Endodermal cell (in vitro differentiated cells): Measurements from ENCODE around the gene HS6ST1. TPM values are rescaled to one million over a fixed set of nuclear protein-coding genes. Genes with fewer than 3 reads are reported as not detected.

Experiments used
- DNase-seq: peaks from one replicate; pipeline ENCODE4 v3.0.0-alpha.2; 2017
- H3K27ac ChIP-seq: 2 replicates; pipeline ENCODE4 v1.5.1; 2013; ENCODE audit warnings: mild to moderate bottlenecking, low read depth, low read length, moderate library complexity
- H3K27me3 ChIP-seq: 2 replicates; pipeline ENCODE4 v1.6.1; 2013; ENCODE audit warnings: mild to moderate bottlenecking, low read length, moderate library complexity; ENCODE audit not compliant: insufficient read depth, control insufficient read depth, poor library complexity, severe bottlenecking
- H3K36me3 ChIP-seq: 2 replicates; pipeline ENCODE4 v1.7.0; 2013; ENCODE audit warnings: mild to moderate bottlenecking, low read length, moderate library complexity; ENCODE audit not compliant: control insufficient read depth, insufficient read depth
- H3K4me1 ChIP-seq: one replicate; pipeline ENCODE4 v1.7.0; 2013; ENCODE audit warnings: low read length; ENCODE audit not compliant: control insufficient read depth, insufficient read depth
- H3K4me3 ChIP-seq: 2 replicates; pipeline ENCODE4 v1.5.1; 2013; ENCODE audit warnings: mild to moderate bottlenecking, low read length, moderate library complexity
- H3K9ac ChIP-seq: 2 replicates; pipeline ENCODE4 v1.6.1; 2013; ENCODE audit warnings: mild to moderate bottlenecking, low read length, moderate library complexity; ENCODE audit not compliant: poor library complexity, severe bottlenecking; ENCODE audit errors: extremely low read depth
- H3K9me3 ChIP-seq: 2 replicates; pipeline ENCODE4 v1.6.1; 2013; ENCODE audit warnings: mild to moderate bottlenecking, low read length, moderate library complexity; ENCODE audit not compliant: control insufficient read depth
- H3K27ac Mint-ChIP-seq: 2 replicates; pipeline ENCODE4 v1.8.0; 2020; ENCODE audit warnings: mixed read lengths
- H3K27me3 Mint-ChIP-seq: 2 replicates; pipeline ENCODE4 v1.8.0; 2021; ENCODE audit warnings: mild to moderate bottlenecking, mixed read lengths; ENCODE audit not compliant: insufficient read depth
- H3K36me3 Mint-ChIP-seq: 2 replicates; pipeline ENCODE4 v1.8.0; 2020; ENCODE audit warnings: low read depth, mixed read lengths
- H3K4me1 Mint-ChIP-seq: 2 replicates; pipeline ENCODE4 v1.8.0; 2020; ENCODE audit warnings: mixed read lengths
- H3K4me3 Mint-ChIP-seq: 2 replicates; pipeline ENCODE4 v1.8.0; 2020; ENCODE audit warnings: mild to moderate bottlenecking, moderate library complexity, mixed read lengths
- H3K9me3 Mint-ChIP-seq: 2 replicates; pipeline ENCODE4 v1.8.0; 2020; ENCODE audit warnings: mild to moderate bottlenecking, mixed read lengths
- CTCF ChIP-seq: fragments of 200-600 bp; sonication (generic); conservative IDR thresholded peaks from 2 replicates; pipeline ENCODE4 v1.5.0; 2021; ENCODE audit warnings: antibody characterized with exemption, mild to moderate bottlenecking
- WGBS, 2 experiments: methylation state at CpG; one replicate each; pipeline versions ENCODE4 v1.1.5 to v1.1.7; 2013; ENCODE audit warnings: missing lambda C conversion rate in 2 of 2, mixed read lengths in 1 of 2; ENCODE audit not compliant: insufficient coverage in 1 of 2, insufficient read length in 1 of 2; 5-methylcytosine and 5-hydroxymethylcytosine counted together
- total RNA-seq, 2 donors: library from RNA; stranded (reverse); fragmentation: NEBNext Ultra II Directional in 1 of 2; extraction: Animal tissue kit (Norgen Biotek cat#: 25700) in 1 of 2; gene quantifications; 2 replicates in 1 of 2; 3 replicates in 1 of 2; pipeline ENCODE4 v1.2.1, GENCODE V29; 2021

The HS6ST1 gene
- total RNA-seq, 2 donors from 2014 or later, result 93.0 to 106 TPM

- TF ChIP-seq CTCF, result no peak
- WGBS, 2 experiments, result 92 to 98% methylated on average over 17 to 20 of the region's 20 CpGs
- Histone ChIP-seq H3K4me1 (peaks cover 15% of the 10 kb centered on the region), H3K27me3 (no peaks in the 10 kb centered on the region), H3K4me3 (no peak overlapping the region), H3K9me3 (no peaks in the 10 kb centered on the region), H3K36me3 (peaks cover 10% of the 10 kb centered on the region), H3K27ac (no peak overlapping the region), H3K9ac (no peak overlapping the region)
- peaks cover 5% of the 10 kb centered on the region for H3K9me3 Mint-ChIP-seq
- H3K4me3 Mint-ChIP-seq, result no peak overlapping the region
- H3K27me3 Mint-ChIP-seq, result no peaks in the 10 kb centered on the region
- H3K36me3 Mint-ChIP-seq, result peaks cover 13% of the 10 kb centered on the region
- H3K27ac Mint-ChIP-seq, result peak overlapping the region; percentile 77
- DNase-seq, result peak; percentile 58
- H3K4me1 Mint-ChIP-seq, result peaks cover 17% of the 10 kb centered on the region
These were observed 56.1 kb downstream of the HS6ST1 start for GRCh38 chr2:128262315-128263253.

- Histone ChIP-seq H3K4me3 (no peak overlapping the region), H3K4me1 (peaks cover 15% of the 10 kb centered on the region), H3K36me3 (peaks cover 10% of the 10 kb centered on the region), H3K27me3 (no peaks in the 10 kb centered on the region), H3K9me3 (no peaks in the 10 kb centered on the region), H3K27ac (peak overlapping the region; percentile 88), H3K9ac (peak overlapping the region; percentile 56)
- Mint-ChIP-seq H3K27ac (peak overlapping the region; percentile 98), H3K9me3 (peaks cover 5% of the 10 kb centered on the region), H3K36me3 (peaks cover 13% of the 10 kb centered on the region), H3K4me3 (no peak overlapping the region), H3K4me1 (peaks cover 17% of the 10 kb centered on the region), H3K27me3 (no peaks in the 10 kb centered on the region)
- TF ChIP-seq CTCF, result no peak
- WGBS, 2 experiments, result 82 to 84% methylated on average over 20 to 26 of the region's 26 CpGs
- peak; percentile 74 for DNase-seq
These were observed 57.2 kb downstream of the HS6ST1 start for GRCh38 chr2:128261245-128262128.
